HG02610 (cell line): ENCODE data around the gene CYP27B1.
A peak's percentile ranks its signal among the peaks of the same experiment; 100 is the strongest.
"Not testable (repeated sequence)": the region's sequence is repeated elsewhere in the genome, so short reads cannot be mapped to it uniquely, and the experiment has no call there.

ENCODE experiments used
- ATAC-seq: cut with Tn5 transposase; IDR thresholded peaks from one replicate; pipeline ENCODE4 v1.9.1; 2021; ENCODE audit warnings: mild to moderate bottlenecking, moderate library complexity; ENCODE audit not compliant: unreplicated experiment

Gene CYP27B1

GRCh38 chr12:57783861-57784260, 17.0 kb upstream of the CYP27B1 start:
- no peak for ATAC-seq

GRCh38 chr12:57783466-57783801, 16.6 kb upstream of the CYP27B1 start:
- no peak for ATAC-seq

GRCh38 chr12:57782608-57783465, 16.0 kb upstream of the CYP27B1 start, which contains the start of gene TSFM:
Gene TSFM, plus strand, starts transcription at chr12:57782787. Its CDS starts 15 bp downstream, at chr12:57782802.
- ATAC-seq = peak; percentile 79

- peak; percentile 12 for ATAC-seq
Observed at GRCh38 chr12:57782243-57782607, 15.3 kb upstream of the CYP27B1 start.

DNA sequence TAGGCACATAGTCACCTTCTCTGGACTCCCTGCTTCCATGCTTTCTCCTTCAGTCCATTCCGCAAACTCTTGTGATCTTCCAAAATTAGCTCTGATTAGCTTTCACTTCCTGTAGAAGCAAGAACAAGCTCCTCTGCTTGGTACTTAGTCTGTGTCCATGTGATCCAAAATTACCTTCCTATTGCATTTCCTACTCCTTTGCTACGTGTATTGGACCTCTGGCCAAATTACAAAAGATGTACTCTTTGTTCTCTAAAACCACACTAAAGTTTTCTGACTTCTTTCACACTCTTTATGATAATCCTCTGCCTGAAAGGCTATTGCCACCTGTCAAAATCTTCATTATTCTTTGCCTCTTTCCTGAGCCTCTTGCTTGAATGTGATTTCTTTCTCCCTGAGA, 14.9 kb upstream of the CYP27B1 start:
- ATAC-seq = no peak

- no peak for ATAC-seq
Observed at GRCh38 chr12:57781244-57781643, 14.4 kb upstream of the CYP27B1 start.

GRCh38 chr12:57780284-57780897, 13.5 kb upstream of the CYP27B1 start:
- no peak for ATAC-seq

GRCh38 chr12:57779736-57780135, 12.9 kb upstream of the CYP27B1 start:
- no peak for ATAC-seq

GRCh38 chr12:57777911-57778310, 11.0 kb upstream of the CYP27B1 start:
- ATAC-seq = no peak

- no peak for ATAC-seq
Observed at GRCh38 chr12:57777367-57777766, 10.5 kb upstream of the CYP27B1 start.

GRCh38 chr12:57776247-57776587, 9.3 kb upstream of the CYP27B1 start:
- ATAC-seq = no peak

DNA sequence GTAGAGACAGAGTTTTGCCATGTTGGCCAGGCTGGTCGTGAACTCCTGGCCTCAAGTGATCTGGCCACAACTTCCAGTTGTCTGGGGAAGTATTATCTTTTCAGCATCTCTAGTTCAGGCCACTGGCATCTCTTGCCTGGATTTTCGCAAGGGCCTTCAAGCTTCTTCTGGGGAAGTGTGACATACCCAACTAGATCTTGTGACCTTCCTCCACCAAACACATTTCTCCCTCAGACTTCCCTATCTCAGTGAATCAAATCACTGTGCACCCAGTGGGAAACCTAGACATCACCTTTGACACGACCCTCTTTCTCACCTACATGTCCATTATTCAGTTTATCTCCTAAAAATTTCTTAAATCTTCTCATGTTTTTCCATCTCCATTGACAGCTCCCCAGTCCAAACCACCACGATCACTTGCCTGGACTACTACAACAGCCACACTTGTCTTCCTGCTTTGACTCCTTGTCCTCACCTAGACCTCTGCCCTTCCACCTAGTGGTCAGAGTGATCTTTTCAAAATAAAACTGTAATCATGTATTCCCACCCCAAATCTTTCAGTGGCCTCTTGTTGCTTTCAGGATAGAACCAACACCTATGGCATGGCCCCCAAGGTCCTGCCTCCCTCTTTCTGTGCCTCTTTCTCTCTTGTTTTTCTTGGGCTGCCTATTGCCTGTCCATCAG, 8.8 kb upstream of the CYP27B1 start:
- ATAC-seq = no peak

DNA sequence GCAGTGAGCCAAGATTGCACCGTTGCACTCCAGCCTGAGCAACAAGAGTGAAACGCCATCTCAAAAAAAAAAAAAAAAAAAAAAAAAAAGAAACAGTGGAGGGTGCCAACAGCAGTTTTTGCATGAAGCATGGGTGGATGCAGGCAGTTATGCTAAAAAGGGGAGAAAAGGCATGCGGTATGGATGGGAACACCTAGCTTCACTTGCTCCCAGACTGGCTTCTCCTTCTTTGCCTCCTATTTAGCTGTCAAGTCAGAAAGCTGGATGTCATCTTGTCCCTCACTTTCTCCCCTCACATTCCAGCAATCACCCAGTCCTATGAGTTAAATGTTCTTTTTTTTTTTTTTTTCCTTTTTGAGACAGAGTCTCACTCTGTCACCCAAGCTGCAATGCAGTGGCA, 8.2 kb upstream of the CYP27B1 start:
- ATAC-seq = no peak

- not testable (repeated sequence) for ATAC-seq
Observed at GRCh38 chr12:57774634-57775033, 7.8 kb upstream of the CYP27B1 start.

DNA sequence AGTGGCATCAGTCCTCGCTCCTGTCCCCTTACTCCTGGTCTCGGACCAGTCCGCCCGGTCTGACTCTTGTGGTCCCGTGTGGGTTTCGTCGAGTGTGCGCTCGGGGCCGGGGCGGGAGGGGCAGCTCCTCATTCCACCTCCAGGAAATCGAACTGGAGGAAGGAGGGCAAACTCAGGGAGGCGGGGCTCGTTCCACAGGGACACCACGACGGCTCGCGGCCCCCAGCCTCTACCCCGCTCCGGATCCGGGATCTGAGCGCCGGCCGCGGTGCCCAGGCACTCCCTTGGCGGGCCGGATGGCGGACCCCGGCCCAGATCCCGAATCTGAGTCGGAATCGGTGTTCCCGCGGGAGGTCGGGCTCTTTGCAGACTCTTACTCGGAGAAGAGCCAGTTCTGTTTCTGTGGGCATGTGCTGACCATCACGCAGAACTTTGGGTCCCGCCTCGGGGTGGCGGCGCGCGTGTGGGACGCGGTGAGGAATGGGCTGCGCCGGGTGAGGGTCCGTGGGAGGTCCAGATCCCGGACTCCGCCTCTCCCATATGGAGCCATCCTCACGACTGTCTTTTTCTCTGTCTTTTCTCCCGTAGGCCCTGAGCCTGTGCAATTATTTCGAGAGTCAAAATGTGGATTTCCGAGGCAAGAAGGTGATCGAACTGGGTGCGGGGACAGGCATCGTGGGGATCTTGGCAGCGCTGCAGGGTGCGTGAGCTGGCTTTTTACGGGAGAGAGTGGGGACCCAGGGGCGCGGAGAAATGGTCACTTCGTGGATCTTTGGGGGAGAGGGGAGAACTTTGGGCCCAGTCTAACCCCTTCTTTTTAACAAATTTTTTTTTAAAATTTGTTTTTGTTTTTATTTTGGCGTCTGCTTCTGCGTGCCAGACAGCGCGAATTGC, 5.8 kb upstream of the CYP27B1 start, which contains the start of gene EEF1AKMT3:
Gene EEF1AKMT3, plus strand, starts transcription at position 186 of the 894 bp plus-strand sequence. Its CDS starts 111 bp downstream, at position 297.
- ATAC-seq = peak; percentile 25

DNA sequence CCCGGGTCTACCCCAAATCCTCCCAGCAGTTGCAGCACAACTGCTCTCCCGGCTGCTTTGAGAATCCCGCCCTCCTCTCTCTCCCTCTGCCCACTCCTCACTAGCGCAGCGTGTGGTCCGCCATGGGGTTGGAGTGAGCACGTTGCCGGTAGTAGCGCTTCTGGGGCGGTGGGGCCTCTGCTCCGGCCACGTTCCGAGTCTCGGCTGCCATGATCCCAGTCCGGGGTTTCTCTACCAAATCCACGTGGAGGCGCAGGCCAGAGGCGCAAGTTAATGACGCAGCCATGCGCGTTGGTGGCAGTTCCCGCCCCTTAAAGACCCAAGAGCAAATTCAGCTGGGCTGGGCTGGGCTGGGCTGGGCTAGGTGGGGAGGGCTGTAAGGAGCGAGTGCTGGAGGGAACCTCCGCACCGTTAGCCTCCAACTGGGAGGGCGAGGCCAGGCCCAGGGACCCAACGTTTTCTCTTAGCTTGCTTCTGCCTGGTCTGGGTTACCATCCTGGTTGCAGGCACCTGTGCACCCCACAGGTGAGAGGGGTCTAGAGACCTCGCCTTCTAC, 5.1 kb upstream of the CYP27B1 start, which contains the start of gene METTL1:
Gene METTL1, minus strand, starts transcription at position 233 of the 556 bp plus-strand sequence. Its CDS starts 22 bp downstream, at position 211.
- peak; percentile 79 for ATAC-seq

DNA sequence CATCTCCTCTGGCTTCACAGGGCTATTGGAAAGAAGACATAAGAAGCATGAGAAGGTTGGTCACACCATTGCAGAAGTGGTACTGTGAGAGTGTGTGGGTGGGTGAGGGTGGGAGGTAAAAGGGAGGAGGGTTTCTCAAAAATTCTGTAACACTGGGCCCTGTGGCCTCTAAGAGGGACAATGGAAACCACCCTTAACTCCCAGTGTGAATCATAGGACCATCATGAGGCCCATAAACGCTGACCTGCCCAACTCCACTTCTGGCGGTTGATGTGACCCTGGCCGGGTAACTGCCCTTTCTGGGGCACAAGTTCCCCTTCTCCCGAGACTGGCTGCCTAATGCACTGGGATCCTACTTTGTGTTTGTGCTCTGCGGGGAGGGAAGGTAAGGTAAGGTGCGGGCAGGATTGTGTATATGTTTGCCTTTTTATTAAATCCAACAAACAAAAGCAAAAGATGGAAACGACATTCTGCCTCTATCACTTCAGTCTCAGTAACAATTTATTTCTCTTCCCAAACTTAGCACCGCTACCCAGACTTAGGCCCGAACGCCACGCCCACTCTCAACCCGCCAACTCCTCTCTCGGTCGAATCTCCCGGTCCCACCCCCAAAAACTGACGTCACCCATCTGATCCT, 4.5 kb upstream of the CYP27B1 start:
- peak; percentile 73 for ATAC-seq

- ATAC-seq = no peak
Observed at GRCh38 chr12:57770734-57771133, 3.9 kb upstream of the CYP27B1 start.

DNA sequence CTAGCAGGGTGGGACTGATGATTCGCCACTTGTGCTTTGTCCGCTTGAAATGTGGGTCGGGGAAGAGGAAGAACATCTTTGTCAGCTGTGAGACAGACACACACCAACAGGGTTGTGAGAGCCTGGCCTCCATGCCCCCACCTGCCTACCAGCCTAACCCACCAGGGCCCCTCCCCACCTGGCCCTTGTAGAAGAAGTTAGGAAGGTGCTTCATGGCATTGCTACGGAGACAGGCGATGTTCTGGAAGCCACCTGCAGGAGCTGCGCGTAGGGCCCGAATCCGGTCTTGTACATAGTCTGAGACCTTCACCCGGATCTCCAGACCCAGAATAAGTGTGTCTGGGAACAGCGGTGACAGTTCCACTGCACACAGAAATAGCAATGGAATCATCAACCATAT, 2.7 kb upstream of the CYP27B1 start:
- no peak for ATAC-seq

- ATAC-seq = no peak
Observed at GRCh38 chr12:57767876-57768275, 998 bp upstream of the CYP27B1 start.
